K562 (cell line): ENCODE measurements around the gene CILP. TPM values are rescaled to one million over a fixed set of nuclear protein-coding genes. Genes with fewer than 3 reads are reported as not detected.
A peak's percentile ranks its signal among the peaks of the same experiment; 100 is the strongest.

ENCODE experiments used
- ATF7 ChIP-seq: fragments of 450-650 bp; IDR thresholded peaks from 2 replicates; pipeline ENCODE4 v1.7.1; 2014; ENCODE audit warnings: mild to moderate bottlenecking, moderate library complexity
- FOSL1 ChIP-seq: fragments of 200-800 bp; sonication (Bioruptor generic); conservative IDR thresholded peaks from 2 replicates; pipeline ENCODE4 v1.6.1; 2016; ENCODE audit warnings: missing genetic modification characterization, missing compliant biosample characterization
- HINFP ChIP-seq: fragments of 450-650 bp; conservative IDR thresholded peaks from 2 replicates; pipeline ENCODE4 v1.6.1; 2016; ENCODE audit warnings: missing genetic modification characterization, low read depth, mild to moderate bottlenecking, control low read depth, missing compliant biosample characterization
- HMBOX1 ChIP-seq: sonication (generic); IDR thresholded peaks from 2 replicates; pipeline ENCODE4 v1.6.1; 2016
- HSF4 ChIP-seq: fragments of 250-450 bp; sonication (Bioruptor Pico); IDR thresholded peaks from 2 replicates; pipeline ENCODE4 v2.1.2; 2022; ENCODE audit warnings: mild to moderate bottlenecking, moderate library complexity, borderline replicate concordance
- JUN ChIP-seq, 2 experiments: sonication (generic) in 1 of 2; formaldehyde crosslinking in 1 of 2; IDR thresholded peaks; 2 replicates each; pipeline versions ENCODE4 v1.6.1 to v1.8.0; 2012 to 2022; ENCODE audit warnings: borderline replicate concordance in 2 of 2, mild to moderate bottlenecking in 2 of 2, improper control_type of control experiment in 1 of 2, low read depth in 1 of 2, low read length in 1 of 2, missing genetic modification reagents in 1 of 2
- JUND ChIP-seq, 2 experiments: IDR thresholded peaks; 2 replicates in 1 of 2; 3 replicates in 1 of 2; pipeline ENCODE4 v1.6.1; 2011; ENCODE audit warnings: borderline replicate concordance in 2 of 2, low read depth in 2 of 2, low read length in 2 of 2, improper control_type of control experiment in 1 of 2, missing biosample characterization in 1 of 2, missing genetic modification characterization in 1 of 2, missing genetic modification reagents in 1 of 2
- polyA plus RNA-seq, 8 experiments: library from polyadenylated mRNA; depleted of rRNA in 4 of 8; stranded (reverse) in 5 of 8; unstranded in 3 of 8; fragments of >200 nt; fragmentation: Nextera tagmentation in 2 of 8; fragmentation: Illumina TruSeq in 1 of 8; extraction: Ambion mirVana in 2 of 8; extraction: Trizol in 1 of 8; gene quantifications; 2 replicates each; pipeline versions ENCODE4 v1.2.1 to v1.2.3, GENCODE V29; 2011 to 2014; ENCODE audit warnings: inconsistent platforms in 1 of 8, missing spikeins in 1 of 8
- total RNA-seq, 7 experiments: library from RNA; depleted of rRNA in 6 of 7; stranded (reverse); fragments of >200 nt in 6 of 7; fragmentation: Illumina TruSeq in 2 of 7; extraction: Trizol in 2 of 7; gene quantifications; 2 replicates each; pipeline versions ENCODE4 v1.2.1 to v1.2.3, GENCODE V29; 2011 to 2021; ENCODE audit warnings: low replicate concordance in 1 of 7

Gene CILP
- total and polyA plus RNA-seq, 9 of the 15 experiments (the other 6 are each of a cell fraction or from before 2014, with no cell fraction given): 0.03 TPM; not detected in 8

- TF ChIP-seq JUND (IDR thresholded peaks at IDR 0.05; ENCODE audit: borderline replicate concordance, low read depth, low read length) (peak; percentile 56; the same call in 1 of the 2 replicates), JUND (tag; IDR thresholded peaks at IDR 0.05; ENCODE audit: borderline replicate concordance, low read depth, low read length) (peak; percentile 52; the same call in 2 of the 3 replicates), JUN (IDR thresholded peaks at IDR 0.05; ENCODE audit: borderline replicate concordance, low read depth, low read length) (peak; percentile 72), JUN (CRISPR knock-in tag; IDR thresholded peaks at IDR 0.05; ENCODE audit: borderline replicate concordance) (no peak), HMBOX1 (no peak), HINFP (tag) (no peak), HSF4 (CRISPR knock-in tag) (no peak), FOSL1 (0 out of 2 replicates have a peak, but pooled peaks have one; percentile 19), ATF7 (peak; percentile 86)
Observed at GRCh38 chr15:65245096-65245856, 34.0 kb upstream of the CILP start (continued).
